ENCODE measurements around the gene C3orf22.

The C3orf22 gene

DNA sequence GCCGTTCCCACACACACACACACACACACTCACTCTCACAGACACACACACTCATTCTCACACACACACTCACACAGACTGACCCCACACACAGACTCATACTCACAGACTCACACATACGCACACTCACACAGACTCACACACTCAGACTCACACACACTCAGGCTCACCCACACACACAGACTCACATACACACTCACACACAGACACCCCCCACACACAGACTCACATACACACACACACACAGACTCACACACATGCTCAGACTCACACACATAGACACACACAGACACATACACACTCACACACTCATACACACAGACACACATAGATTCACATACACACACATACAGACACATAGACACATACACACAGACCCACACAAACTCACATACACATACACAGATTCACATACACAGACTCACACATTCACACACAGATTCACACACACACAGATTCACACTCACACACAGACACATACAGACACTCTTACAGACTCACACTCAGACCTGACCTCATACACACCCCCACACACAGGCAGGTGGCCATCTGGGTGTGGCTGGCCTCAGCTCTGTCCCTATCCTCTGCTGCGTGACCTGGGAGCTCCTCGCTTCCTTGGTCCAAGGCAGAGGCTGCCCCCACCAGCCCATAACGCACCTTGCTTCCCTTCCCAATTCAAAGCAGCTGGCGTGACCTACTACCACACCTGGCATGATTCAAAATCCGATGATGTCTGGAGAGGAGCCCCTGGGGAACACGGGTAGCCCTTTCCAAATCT, 1.9 kb downstream of the C3orf22 start:
- DNase-seq (ENCODE audit: low read depth in 3 of 3) = no peak

DNA sequence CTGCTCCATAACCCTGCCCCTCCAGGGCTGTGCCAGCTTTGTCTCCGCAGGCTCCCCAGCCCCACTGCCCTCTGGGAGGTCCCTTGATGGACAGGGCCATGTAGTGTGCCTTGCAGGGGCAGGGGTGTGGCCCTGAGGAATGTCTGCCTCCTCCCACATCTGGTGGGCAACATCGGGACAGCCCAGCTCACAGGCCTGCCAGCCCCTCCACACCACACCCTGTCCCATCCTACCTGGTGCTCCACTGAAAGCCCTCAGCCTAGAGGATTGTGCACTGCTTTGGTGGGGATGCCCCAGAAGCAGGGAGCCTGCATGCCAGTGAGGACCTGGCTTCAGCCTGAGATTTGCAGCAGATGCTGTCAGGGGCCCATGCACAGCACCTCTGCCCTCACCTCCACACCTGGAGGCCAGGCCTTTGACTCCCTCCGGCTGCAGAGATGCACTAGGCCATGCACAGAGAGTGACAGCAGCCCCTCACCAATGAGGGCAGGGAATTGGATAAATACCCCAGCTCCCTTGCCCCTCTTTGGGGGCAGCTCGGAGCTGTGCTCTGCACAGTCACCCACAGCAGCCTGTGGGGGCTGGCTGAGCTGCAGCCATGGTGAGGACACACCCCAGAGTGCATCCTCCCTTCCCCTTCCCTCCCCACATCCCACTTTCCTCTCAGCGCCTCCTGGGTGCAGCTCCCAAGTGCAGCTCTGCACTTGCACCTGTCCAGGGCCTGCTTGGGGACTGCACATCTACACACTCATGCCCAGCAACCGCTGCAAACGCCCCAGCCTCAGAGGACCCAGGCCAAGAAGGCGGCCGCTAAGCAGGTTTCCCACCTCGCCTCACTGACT, 2.7 kb downstream of the C3orf22 start:
- DNase-seq (ENCODE audit: low read depth in 3 of 3) = no peak

DNA sequence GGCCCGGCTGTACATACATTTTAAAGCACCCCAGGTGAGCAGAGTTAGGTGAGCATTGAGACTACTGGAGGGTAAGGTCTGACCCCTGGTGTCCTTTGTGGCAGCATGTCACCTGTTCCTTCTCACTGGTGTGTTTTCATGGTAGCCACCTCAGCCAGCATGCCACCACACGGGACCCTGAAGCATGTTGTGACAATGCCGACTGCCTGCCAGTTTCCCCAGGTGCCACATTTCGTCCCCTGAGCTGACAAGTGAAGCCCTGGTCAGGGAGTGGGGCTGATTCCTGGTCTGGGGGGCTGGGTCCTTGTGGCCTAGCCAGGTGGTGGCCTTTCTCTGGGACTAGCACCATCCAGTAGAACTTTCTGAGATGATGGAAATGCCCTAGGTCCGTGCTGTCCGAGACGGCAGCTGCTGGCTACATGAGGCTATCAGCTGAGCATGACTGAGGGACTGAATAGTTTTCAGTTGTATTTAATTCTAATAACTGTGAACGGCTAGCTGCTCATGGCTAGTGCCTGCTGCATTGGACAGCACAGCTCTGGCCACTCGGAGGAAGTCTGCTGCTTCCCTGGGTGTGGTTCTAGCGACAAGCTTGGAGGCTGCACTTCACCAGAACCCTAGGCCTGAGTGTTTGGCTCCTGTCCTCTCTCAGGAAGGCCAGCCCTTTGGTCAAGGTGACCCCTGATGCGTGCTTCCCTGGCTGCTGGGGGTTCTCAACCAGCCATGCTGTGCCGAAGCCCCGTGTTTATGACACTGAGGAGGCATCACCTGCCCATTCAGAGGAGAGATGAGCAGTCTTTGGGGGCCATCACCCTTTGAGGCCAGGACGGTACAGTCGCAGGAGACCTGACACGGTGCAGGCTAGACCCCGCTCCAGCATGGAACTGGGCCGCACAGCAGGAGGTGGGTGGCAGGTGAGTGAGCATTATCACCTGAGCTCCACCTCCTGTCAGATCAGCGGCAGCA, 3.9 kb downstream of the C3orf22 start:
- no peak for DNase-seq (ENCODE audit: low read depth in 3 of 3)

GRCh38 chr3:126553284-126554084, 5.2 kb downstream of the C3orf22 start:
- no peak for DNase-seq (ENCODE audit: low read depth in 3 of 3)

DNA sequence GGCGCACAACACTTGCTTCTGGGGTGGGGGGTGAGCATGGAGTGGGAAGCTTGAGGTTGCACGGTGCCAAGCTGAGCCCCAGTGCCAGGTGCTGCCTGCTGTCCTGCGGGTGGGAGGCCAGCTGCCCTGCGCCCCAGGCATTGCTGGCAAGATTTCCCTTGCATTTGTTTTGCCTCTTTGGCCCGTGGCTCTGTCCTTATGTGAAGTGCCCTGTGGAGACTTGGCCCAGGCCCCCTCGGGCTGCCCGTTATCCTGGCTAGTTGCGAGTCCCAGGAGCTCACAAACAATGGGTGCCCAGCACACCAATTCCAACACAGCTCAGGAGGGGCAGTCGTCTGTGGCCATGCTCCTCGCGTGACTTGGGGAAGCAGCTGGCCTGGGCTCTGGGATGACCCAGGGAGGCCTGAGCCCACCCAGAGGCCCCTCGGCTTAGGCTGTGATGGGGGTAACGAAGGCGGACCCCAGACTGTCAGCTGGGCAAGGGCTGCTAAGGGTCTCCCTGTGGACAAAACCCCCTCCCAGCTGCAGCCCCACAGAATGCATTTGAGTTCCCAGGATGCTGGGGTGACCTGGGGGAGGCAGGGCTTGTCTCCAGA, 5.9 kb downstream of the C3orf22 start:
- no peak for DNase-seq (ENCODE audit: low read depth in 3 of 3)

GRCh38 chr3:126551839-126552687, 6.7 kb downstream of the C3orf22 start:
- no peak for DNase-seq (ENCODE audit: low read depth in 3 of 3)

- DNase-seq (ENCODE audit: low read depth in 3 of 3) = no peak
Observed at GRCh38 chr3:126551121-126551838, 7.5 kb downstream of the C3orf22 start.

- DNase-seq (ENCODE audit: low read depth in 3 of 3) = no peak
Observed at GRCh38 chr3:126550488-126551051, 8.2 kb downstream of the C3orf22 start.

- no peak for DNase-seq (ENCODE audit: low read depth in 3 of 3)
Observed at GRCh38 chr3:126549861-126550487, 8.8 kb downstream of the C3orf22 start.

- DNase-seq (ENCODE audit: low read depth in 3 of 3) = no peak
Observed at GRCh38 chr3:126548556-126549466, 9.9 kb downstream of the C3orf22 start.

GRCh38 chr3:126547721-126548120, 11.0 kb downstream of the C3orf22 start:
- no peak for DNase-seq (ENCODE audit: low read depth in 3 of 3)

DNA sequence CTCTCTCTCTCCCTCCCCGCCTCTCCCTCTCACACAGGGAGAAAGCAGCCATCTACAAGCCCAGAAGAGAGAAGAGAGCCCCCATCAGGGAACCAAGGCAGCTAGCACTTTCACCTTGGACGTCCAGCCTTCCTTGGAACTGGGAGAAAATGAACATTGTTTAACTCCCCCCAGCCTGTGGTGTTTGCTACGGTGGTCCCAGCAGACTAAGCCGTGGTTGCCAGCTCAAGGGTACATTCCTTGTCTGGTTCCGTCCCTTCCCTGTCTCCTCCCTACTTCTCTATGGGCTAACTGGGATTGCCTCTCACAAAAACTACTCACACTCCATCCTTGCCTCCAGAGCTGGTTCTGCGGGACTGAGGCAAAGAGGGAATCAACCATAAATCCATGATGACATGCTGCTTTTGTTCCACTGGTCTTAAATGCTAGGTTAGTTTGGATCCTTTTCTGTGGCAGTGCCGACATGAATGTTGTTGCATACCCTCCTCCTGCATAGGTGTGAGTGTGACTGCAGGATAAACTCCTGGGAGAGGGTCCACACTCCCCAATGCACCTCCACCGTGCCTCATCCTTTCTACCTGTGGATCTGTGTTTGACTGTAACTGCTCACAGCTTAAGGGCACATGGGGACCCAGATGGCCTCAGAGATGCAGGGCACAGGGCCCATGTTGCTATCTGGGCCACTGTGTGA, 12.0 kb downstream of the C3orf22 start:
- no peak for DNase-seq (ENCODE audit: low read depth in 3 of 3)

- no peak for DNase-seq (ENCODE audit: low read depth in 3 of 3)
Observed at GRCh38 chr3:126546013-126546412, 12.7 kb downstream of the C3orf22 start.

DNA sequence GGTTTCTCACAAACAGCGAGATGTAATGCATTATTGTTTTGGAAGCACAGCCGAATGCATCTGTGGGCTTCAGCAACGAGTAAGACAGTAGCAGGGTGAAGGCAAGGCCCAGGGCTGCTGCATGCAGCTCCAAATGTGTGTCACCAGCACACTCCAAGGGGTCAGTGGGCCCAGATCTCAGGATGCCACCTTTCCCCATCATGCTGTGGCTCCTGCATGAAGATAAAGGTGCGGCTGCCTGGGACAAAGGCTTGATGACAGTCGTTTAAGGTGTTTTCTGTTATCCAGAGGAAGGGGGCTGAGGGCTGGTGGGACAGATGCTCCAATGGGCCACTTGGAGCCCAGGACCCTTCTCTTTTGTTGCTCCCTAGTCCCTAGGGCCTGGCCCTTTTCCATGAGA, 13.2 kb downstream of the C3orf22 start:
- no peak for DNase-seq (ENCODE audit: low read depth in 3 of 3)

- DNase-seq (ENCODE audit: low read depth in 3 of 3) = no peak
Observed at GRCh38 chr3:126544596-126545281, 14.0 kb downstream of the C3orf22 start.

All from stimulated activated CD4-positive, alpha-beta T cell treated with anti-CD3 and anti-CD28 coated beads, TNF-alpha, amount 100 ng/mL, for 48 hours (primary cell).